Memory B cell (primary cell): ENCODE measurements around the gene POU5F2.

Experiments used
- ATAC-seq: fragments of 150-1000 bp; cut with Tn5 transposase; 2 replicates; pipeline ENCODE4 v1.10.0; 2021; ENCODE audit warnings: low read depth, mild to moderate bottlenecking, moderate library complexity
- DNase-seq, 2 donors: peaks; one replicate each; pipeline ENCODE4 v3.0.0; 2022; ENCODE audit warnings: low spot score in 2 of 2
- H3K27ac Mint-ChIP-seq: one replicate; pipeline ENCODE4 v1.8.0; 2022; ENCODE audit warnings: mild to moderate bottlenecking, moderate library complexity, mixed read lengths
- H3K27me3 Mint-ChIP-seq: one replicate; pipeline ENCODE4 v1.8.0; 2022; ENCODE audit warnings: mixed read lengths
- H3K36me3 Mint-ChIP-seq: one replicate; pipeline ENCODE4 v1.8.0; 2022; ENCODE audit warnings: mild to moderate bottlenecking, mixed read lengths
- H3K4me1 Mint-ChIP-seq: one replicate; pipeline ENCODE4 v1.8.0; 2022; ENCODE audit warnings: mixed read lengths
- H3K4me3 Mint-ChIP-seq: one replicate; pipeline ENCODE4 v1.8.0; 2022; ENCODE audit warnings: mild to moderate bottlenecking, moderate library complexity, mixed read lengths
- H3K9me3 Mint-ChIP-seq: one replicate; pipeline ENCODE4 v1.8.0; 2022; ENCODE audit warnings: mixed read lengths

POU5F2 gene

DNA sequence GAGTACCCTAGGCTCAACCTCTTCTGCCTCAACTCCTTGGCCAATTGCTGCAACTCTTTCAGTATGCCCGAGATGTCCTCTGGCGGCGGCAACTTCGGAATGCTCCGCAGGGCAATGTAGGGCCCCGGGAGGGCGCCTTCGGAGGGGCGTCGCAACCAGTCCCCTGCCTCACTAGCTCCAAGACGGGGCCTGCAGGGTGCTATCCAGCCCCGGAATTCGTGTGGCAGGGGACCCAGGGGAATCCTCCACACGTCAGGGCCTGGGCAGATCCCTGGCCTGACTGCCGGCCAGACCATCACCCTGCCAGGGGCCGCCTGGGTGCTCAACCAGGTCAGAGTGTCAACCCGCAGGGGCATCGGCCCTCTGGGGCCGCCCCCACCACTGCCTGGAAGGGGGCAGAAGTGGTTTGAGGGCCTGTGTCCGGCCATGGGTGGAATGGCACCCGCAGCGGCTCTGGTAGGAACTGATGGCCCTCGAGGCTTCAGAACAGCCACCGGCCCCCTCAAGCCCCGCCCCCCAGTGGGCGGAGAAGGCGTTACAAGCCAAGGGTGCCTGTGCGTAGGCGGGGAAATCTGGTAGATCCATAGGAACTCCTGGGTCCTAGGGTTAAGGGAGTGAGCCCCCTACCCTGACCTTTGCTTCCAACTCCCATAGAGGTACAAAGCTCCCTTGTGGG, at the start of gene POU5F2:
TSS of gene POU5F2 (minus strand) at position 465 of the 676 bp plus-strand sequence. CDS start at position 428, 37 bp downstream.
- H3K27me3 Mint-ChIP-seq: no peaks in the 10 kb centered on the region
- ATAC-seq (no peak), DNase-seq (no peak)
- peaks cover 2% of the 10 kb centered on the region for H3K9me3 Mint-ChIP-seq
- H3K27ac Mint-ChIP-seq: no peak within 1 kb of the TSS
- no peak within 1 kb of the TSS for H3K4me3 Mint-ChIP-seq
- H3K4me1 Mint-ChIP-seq: no peaks in the 10 kb centered on the region
- H3K36me3 Mint-ChIP-seq: peaks cover 55% of the 10 kb centered on the region

- H3K27me3 Mint-ChIP-seq: no peaks in the 10 kb centered on the region
- ATAC-seq (no peak), DNase-seq (no peak)
- no peak overlapping the region for H3K27ac Mint-ChIP-seq
- H3K9me3 Mint-ChIP-seq: peaks cover 2% of the 10 kb centered on the region
- peaks cover 3% of the 10 kb centered on the region for H3K4me1 Mint-ChIP-seq
- H3K36me3 Mint-ChIP-seq: peaks cover 18% of the 10 kb centered on the region
- H3K4me3 Mint-ChIP-seq: no peak overlapping the region
Observed at GRCh38 chr5:93790401-93790800, 49.0 kb upstream of the POU5F2 start.

GRCh38 chr5:93789173-93790067, 48.0 kb upstream of the POU5F2 start:
- peaks cover 2% of the 10 kb centered on the region for H3K4me1 Mint-ChIP-seq
- H3K36me3 Mint-ChIP-seq: peaks cover 8% of the 10 kb centered on the region
- no peak overlapping the region for H3K4me3 Mint-ChIP-seq
- DNase-seq: no peak
- H3K27ac Mint-ChIP-seq: no peak overlapping the region
- ATAC-seq: no peak
- H3K27me3 Mint-ChIP-seq: no peaks in the 10 kb centered on the region
- peaks cover 2% of the 10 kb centered on the region for H3K9me3 Mint-ChIP-seq

DNA sequence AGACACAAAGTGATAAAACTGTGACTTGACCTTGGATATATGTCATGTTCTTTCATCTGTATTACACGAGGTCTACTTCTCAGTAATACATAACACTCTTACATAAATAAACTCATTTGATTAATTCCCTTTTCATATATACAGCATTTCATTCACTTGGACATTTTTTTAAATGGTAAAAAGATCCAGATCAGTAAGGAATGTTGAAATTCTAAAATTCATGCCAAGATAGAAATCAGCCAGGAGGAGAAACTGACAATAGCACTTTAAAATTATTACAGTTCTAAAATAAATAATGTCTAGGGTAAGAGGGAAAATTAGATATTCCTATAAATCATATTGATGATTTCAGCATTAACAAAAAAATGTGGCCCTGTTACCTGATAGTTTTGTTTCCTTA, 46.2 kb upstream of the POU5F2 start:
- Mint-ChIP-seq H3K4me3 (no peak overlapping the region), H3K36me3 (peaks cover 7% of the 10 kb centered on the region)
- no peak for ATAC-seq

GRCh38 chr5:93785475-93785874, 44.1 kb upstream of the POU5F2 start:
- peaks cover 15% of the 10 kb centered on the region for H3K36me3 Mint-ChIP-seq

More for the DNA sequence above, 46.2 kb upstream of the POU5F2 start:
- H3K9me3 Mint-ChIP-seq: no peaks in the 10 kb centered on the region
- H3K27me3 Mint-ChIP-seq: no peaks in the 10 kb centered on the region
- no peak overlapping the region for H3K27ac Mint-ChIP-seq
- DNase-seq: no peak
- no peaks in the 10 kb centered on the region for H3K4me1 Mint-ChIP-seq

DNA sequence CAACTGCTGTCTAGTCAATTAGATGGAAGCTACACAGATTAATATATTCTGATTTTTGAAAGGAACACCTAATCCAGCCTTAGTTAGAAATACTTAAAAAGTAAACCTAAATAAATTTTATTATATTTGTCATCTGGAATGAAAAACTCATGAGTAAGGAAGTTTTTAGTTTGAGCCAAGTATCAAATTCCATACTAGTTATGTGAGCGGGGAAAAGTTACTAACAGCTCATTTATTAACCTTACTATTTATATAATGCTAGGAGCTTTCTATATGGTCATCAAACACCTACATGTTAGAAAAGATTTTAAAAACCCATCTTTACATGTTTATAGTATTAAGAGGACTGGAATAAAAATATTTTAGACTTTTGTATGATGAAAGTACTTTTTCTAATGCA, 41.6 kb upstream of the POU5F2 start:
- H3K9me3 Mint-ChIP-seq: no peaks in the 10 kb centered on the region
- H3K4me3 Mint-ChIP-seq: no peak overlapping the region
- no peak overlapping the region for H3K27ac Mint-ChIP-seq
- no peaks in the 10 kb centered on the region for H3K27me3 Mint-ChIP-seq
- peaks cover 17% of the 10 kb centered on the region for H3K36me3 Mint-ChIP-seq
- ATAC-seq (no peak), DNase-seq (no peak)
- H3K4me1 Mint-ChIP-seq: no peaks in the 10 kb centered on the region

More at GRCh38 chr5:93785475-93785874, 44.1 kb upstream of the POU5F2 start:
- no peak for DNase-seq
- no peak for ATAC-seq
- Mint-ChIP-seq H3K27ac (no peak overlapping the region), H3K9me3 (no peaks in the 10 kb centered on the region), H3K27me3 (no peaks in the 10 kb centered on the region), H3K4me3 (no peak overlapping the region), H3K4me1 (no peaks in the 10 kb centered on the region)

DNA sequence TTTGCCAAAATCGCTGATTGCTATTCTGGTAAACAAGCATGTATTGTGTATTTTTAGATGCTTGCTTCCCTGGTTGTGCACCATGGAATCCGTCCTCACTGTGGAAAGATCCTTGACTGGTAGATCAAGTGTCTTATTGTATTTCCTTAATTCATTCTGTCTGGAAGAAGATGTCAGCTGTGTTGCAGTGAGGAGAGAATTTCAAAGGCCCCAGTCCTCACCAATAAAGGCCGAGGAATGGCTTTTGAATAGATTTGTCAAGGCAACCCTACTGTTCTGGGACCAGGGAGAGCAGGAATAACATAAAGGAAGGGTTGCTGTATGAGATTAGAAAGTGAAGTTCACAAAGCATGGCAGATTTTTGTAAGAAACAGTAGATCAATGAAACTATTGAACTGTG, 36.2 kb upstream of the POU5F2 start:
- ATAC-seq: no peak
- Mint-ChIP-seq H3K9me3 (peaks cover 1% of the 10 kb centered on the region), H3K4me1 (no peaks in the 10 kb centered on the region), H3K27ac (peak overlapping the region; percentile 69), H3K4me3 (no peak overlapping the region), H3K36me3 (peaks cover 35% of the 10 kb centered on the region), H3K27me3 (no peaks in the 10 kb centered on the region)
- DNase-seq: no peak

- Mint-ChIP-seq H3K27ac (no peak overlapping the region), H3K9me3 (peaks cover 15% of the 10 kb centered on the region), H3K27me3 (no peaks in the 10 kb centered on the region), H3K4me1 (peaks cover 7% of the 10 kb centered on the region), H3K4me3 (no peak overlapping the region), H3K36me3 (peaks cover 44% of the 10 kb centered on the region)
- DNase-seq: no peak
- no peak for ATAC-seq
Observed at GRCh38 chr5:93756372-93756771, 15.0 kb upstream of the POU5F2 start.

- peaks cover 41% of the 10 kb centered on the region for H3K36me3 Mint-ChIP-seq
- no peak overlapping the region for H3K4me3 Mint-ChIP-seq
- H3K27ac Mint-ChIP-seq: no peak overlapping the region
- DNase-seq (no peak), ATAC-seq (no peak)
- H3K9me3 Mint-ChIP-seq: peaks cover 13% of the 10 kb centered on the region
- H3K4me1 Mint-ChIP-seq: peaks cover 7% of the 10 kb centered on the region
- no peaks in the 10 kb centered on the region for H3K27me3 Mint-ChIP-seq
Observed at GRCh38 chr5:93755716-93756115, 14.3 kb upstream of the POU5F2 start.

DNA sequence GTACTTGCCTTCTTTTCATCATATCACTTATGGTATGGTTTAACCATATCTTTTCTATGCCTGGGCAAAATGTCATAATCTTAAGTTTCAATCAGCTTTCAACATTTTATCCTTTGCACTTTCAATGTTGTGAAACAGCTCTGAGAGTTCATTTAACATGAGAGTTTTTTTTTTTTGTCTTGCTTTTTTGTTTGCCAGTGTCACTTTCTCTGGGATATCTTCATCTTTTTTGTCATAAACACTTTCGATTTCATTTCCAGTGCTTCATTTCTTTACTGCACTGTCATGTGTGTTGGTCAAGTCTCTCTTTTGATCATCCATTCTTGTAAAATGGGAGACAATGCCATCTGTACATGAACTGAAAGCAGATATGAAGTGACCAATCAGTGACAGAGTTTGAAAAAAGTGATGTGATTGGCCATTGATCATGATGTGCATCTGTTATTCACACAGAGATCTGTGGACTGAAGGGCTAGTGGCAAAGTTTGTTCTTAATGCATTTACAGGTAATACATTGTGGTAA, 7.5 kb upstream of the POU5F2 start:
- Mint-ChIP-seq H3K4me3 (no peak overlapping the region), H3K27ac (no peak overlapping the region), H3K27me3 (no peaks in the 10 kb centered on the region), H3K9me3 (no peaks in the 10 kb centered on the region), H3K36me3 (peaks cover 14% of the 10 kb centered on the region), H3K4me1 (no peaks in the 10 kb centered on the region)
- DNase-seq (no peak), ATAC-seq (no peak)

DNA sequence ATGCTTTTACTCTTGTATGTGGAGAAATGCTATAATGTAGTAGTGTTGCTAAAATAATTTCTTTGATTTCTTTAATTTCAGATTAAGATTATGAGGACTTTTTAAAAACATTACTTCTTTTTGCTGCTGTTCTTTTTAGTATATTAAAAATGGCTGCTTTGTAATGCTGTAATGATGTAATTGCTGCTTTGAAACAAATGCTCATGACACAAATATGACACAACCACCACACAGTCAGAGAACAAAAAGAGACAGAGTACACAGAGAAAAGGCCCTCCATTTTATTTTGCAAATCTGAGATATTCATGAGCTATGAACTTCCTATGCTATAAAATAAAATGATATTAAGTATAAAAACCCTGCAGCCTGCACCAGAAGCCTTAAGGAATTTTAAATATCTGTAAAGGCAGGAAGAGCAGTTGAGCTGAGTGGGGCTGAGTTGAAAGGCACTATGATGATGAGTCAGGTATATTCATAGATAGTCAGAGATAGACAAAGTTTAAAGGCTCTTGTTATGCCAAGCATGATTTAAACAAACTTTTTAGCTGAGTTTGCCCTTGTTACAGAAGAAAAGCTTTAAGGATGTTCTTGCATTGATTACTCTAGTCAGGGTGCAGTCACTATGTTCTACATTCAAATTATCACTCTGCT, 5.1 kb upstream of the POU5F2 start:
- Mint-ChIP-seq H3K27me3 (no peaks in the 10 kb centered on the region), H3K9me3 (no peaks in the 10 kb centered on the region), H3K4me1 (no peaks in the 10 kb centered on the region), H3K36me3 (peaks cover 24% of the 10 kb centered on the region), H3K27ac (no peak overlapping the region), H3K4me3 (no peak overlapping the region)
- ATAC-seq: no peak
- no peak for DNase-seq

DNA sequence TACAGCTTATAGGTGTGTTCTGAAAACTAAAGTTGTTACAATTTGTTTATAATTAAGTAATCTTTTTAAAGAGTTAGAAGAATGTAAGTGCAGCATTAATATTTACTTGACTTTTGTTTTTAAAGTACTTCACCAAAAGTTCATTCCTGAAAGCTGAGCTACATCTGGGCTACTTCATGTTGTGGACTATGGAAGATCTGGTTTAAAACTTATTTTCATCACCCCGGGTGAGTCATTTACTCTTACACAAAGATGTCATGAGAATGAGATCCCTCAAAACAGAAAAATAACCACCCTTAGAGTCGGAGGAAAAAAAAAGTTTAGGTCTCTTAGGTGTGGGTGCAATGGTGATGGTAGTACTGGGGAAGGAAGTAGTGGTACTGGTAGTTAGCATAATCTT, 5.1 kb downstream of the POU5F2 start:
- Mint-ChIP-seq H3K27ac (no peak overlapping the region), H3K4me1 (no peaks in the 10 kb centered on the region), H3K36me3 (peaks cover 39% of the 10 kb centered on the region), H3K4me3 (no peak overlapping the region), H3K27me3 (no peaks in the 10 kb centered on the region), H3K9me3 (peaks cover 2% of the 10 kb centered on the region)
- DNase-seq (no peak), ATAC-seq (no peak)

DNA sequence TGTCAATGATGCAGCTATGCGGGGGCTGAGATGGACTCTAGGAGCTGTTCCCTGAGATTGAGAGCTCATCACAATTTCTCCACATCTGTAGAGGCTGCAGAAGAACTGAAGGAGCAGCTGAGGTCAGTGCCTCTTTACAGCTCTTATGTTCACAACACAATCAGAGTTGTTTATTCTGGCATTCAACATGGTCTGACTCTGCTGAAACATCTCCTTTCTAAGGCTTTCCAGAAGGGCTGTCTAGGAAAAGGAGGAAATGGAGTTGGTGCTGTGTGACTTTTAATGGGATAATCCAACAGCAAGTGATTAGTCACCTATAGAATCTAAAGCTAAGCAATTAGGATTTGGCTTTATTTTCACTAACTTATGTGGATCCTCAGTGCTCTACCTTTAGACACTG, 6.0 kb downstream of the POU5F2 start:
- Mint-ChIP-seq H3K27me3 (no peaks in the 10 kb centered on the region), H3K9me3 (peaks cover 2% of the 10 kb centered on the region), H3K36me3 (peaks cover 35% of the 10 kb centered on the region), H3K4me3 (no peak overlapping the region), H3K27ac (no peak overlapping the region), H3K4me1 (no peaks in the 10 kb centered on the region)
- no peak for DNase-seq
- no peak for ATAC-seq

GRCh38 chr5:93731987-93732386, 9.4 kb downstream of the POU5F2 start:
- DNase-seq (no peak), ATAC-seq (no peak)
- H3K9me3 Mint-ChIP-seq: no peaks in the 10 kb centered on the region
- peaks cover 2% of the 10 kb centered on the region for H3K4me1 Mint-ChIP-seq
- H3K4me3 Mint-ChIP-seq: no peak overlapping the region
- H3K27me3 Mint-ChIP-seq: no peaks in the 10 kb centered on the region
- peaks cover 20% of the 10 kb centered on the region for H3K36me3 Mint-ChIP-seq
- H3K27ac Mint-ChIP-seq: no peak overlapping the region
